GM12875 (cell line): ENCODE measurements around the gene DHRS3.

Experiments
- H3K4me3 ChIP-seq: one replicate; pipeline ENCODE4 v1.5.1; 2011; ENCODE audit warnings: low read depth, low read length, control low read depth
- TF ChIP-seq, protein P1 (sequence below): IDR thresholded peaks from 2 replicates; pipeline ENCODE4 v1.5.1; 2011; ENCODE audit warnings: low read depth, mild to moderate bottlenecking, control low read depth, inconsistent platforms, low read length, moderate library complexity, borderline replicate concordance; ENCODE audit not compliant: insufficient read depth

DHRS3 gene

DNA sequence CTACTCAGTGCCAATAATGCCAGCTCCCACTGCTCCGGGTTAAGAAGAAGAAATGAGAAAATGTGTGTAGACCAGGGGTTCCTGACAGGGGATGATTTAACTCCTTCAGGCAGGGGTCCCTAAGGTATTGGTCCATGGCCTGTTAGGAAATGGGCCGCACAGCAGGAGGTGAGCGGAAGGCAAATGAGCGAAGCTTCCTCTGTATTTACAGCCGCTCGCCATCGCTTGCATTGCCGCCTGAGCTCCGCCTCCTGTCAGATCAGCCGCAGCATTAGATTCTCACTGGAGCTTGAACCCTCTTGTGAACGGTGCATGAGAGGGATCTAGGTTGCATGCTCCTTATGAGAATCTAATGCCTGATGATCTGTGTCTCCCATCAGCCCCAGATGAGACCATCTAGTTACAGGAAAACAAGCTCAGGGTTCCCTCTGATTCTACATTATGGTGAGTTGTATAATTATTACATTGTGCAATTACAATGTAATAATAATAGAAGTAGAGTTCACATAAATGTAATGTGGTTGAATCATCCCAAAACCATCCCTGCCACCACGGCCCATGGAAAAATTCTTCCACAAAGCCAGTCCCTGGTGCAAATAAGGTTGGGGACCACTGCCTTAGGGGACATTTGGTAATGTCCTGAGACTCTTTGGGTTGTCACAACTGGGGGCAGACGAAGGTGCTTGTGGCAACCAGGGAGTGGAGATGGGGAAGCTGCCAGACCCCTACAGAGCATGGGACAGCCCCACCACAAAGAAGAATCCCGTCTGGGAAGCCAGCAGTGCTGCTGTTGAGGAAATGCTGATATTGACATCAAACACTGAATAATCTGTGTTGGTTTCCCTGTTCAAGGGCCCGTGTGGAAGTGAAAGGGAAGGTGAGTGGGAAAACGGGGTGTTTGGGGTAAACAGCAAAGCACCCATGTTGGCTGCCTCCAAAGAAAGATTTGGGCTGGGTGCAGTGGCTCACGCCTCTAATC, 60.8 kb downstream of the DHRS3 start:
- H3K4me3 ChIP-seq = no peak overlapping the region
- TF ChIP-seq, protein P1, sequence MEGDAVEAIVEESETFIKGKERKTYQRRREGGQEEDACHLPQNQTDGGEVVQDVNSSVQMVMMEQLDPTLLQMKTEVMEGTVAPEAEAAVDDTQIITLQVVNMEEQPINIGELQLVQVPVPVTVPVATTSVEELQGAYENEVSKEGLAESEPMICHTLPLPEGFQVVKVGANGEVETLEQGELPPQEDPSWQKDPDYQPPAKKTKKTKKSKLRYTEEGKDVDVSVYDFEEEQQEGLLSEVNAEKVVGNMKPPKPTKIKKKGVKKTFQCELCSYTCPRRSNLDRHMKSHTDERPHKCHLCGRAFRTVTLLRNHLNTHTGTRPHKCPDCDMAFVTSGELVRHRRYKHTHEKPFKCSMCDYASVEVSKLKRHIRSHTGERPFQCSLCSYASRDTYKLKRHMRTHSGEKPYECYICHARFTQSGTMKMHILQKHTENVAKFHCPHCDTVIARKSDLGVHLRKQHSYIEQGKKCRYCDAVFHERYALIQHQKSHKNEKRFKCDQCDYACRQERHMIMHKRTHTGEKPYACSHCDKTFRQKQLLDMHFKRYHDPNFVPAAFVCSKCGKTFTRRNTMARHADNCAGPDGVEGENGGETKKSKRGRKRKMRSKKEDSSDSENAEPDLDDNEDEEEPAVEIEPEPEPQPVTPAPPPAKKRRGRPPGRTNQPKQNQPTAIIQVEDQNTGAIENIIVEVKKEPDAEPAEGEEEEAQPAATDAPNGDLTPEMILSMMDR = no peak

GRCh38 chr1:12556368-12556930, 61.6 kb downstream of the DHRS3 start:
- TF ChIP-seq, protein P1 = no peak
- H3K4me3 ChIP-seq = no peak overlapping the region

GRCh38 chr1:12555411-12556367, 62.3 kb downstream of the DHRS3 start:
- no peak overlapping the region for H3K4me3 ChIP-seq
- TF ChIP-seq, protein P1 = no peak

DNA sequence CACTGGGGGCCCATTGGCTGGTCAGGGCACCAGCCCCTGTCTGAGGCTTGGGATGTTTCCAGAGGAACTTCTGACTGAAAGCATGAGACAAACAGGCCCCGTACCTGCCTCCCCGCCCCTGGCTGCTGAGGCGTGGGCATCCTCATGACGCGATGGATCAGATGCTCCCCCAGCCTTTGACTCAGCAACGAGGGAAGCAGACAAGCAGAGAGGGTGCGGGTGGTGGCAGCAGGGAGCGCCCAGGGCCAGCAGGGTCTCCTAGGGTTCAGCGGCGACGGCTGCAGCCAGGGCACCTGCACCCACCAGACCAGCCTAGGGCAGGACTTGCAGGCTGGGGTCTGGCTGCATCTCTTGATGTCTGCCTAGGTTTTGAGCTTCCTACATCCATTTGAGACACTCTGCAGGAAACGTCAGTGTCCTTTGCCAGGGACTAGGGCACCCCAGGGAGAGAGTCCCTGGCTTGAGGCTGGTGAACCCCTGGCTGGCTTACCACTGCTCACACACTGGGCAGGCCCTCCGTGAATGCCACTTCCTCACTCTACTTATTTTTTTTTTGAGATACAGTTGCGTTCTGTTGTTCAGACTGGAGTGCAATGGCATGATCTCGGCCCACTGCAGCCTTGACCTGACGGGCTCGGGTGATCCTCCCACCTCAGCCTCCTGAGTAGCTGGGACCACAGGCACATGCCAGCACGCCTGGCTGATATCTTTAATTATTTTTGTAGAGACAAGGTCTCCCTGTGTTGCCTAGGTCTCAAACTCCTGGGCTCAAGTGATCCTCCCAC, 63.3 kb downstream of the DHRS3 start:
- TF ChIP-seq, protein P1 = no peak
- H3K4me3 ChIP-seq = no peak overlapping the region

DNA sequence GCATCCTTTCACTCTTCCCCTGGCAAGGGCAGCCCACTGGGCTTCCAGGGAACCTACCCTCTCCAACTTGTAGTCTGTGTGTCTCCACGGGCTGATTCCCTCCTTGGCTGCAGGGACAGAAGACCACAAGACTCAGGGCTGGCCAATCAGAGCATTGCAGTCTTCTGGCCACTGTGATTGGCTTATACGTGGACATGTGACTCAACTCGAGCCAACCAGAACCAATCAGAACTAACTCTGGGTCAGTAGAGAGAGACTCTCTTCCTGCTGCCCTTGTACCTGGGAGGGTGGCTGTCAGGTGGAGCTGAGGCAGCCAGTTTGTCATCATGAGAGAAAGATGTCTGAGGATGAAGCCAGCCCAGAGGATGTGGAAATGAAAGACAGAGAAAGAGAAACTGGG, 64.0 kb downstream of the DHRS3 start:
- TF ChIP-seq, protein P1 = no peak
- H3K4me3 ChIP-seq = no peak overlapping the region
